K562 (cell line): ENCODE results near the gene GPR152. TPM values are rescaled to one million over a fixed set of nuclear protein-coding genes. Genes with fewer than 3 reads are reported as not detected.
A peak's percentile ranks its signal among the peaks of the same experiment; 100 is the strongest.

Source experiments
- ATAC-seq: fragments of 200-7000 bp; cut with Tn5 transposase; 3 replicates; pipeline ENCODE4 v1.9.1; 2020; ENCODE audit warnings: moderate library complexity
- BruUV-seq: library from RNA; stranded (reverse); fragments of 400-500 nt; replicated peaks from 2 replicates; lab custom pipeline; 2021; lab: Mats Ljungman, UMichigan
- CTCF ChIA-PET: fragments of 300-600 bp; formaldehyde crosslinking; extraction: SDS; loops from one replicate; lab custom pipeline; 2021; ENCODE audit warnings: low intra/inter-chr PET ratio; lab: Yijun Ruan, JAX
- POLR2A ChIA-PET: fragments of 300-600, 350-650 bp; sonication (Branson Sonifier 250); formaldehyde crosslinking; extraction: SDS; loops from one replicate; lab custom pipeline; 2021; ENCODE audit warnings: antibody characterized with exemption, inconsistent platforms; lab: Yijun Ruan, JAX
- DNase-seq, 4 experiments: peaks; one replicate each; pipeline versions ENCODE4 v3.0.0 to v3.0.0-alpha.2; 2011 to 2018; ENCODE audit warnings: low spot score in 3 of 4, mixed read lengths in 3 of 4; ENCODE audit errors: extremely low read depth in 1 of 4
- FAIRE-seq: peaks from 2 replicates; lab custom pipeline; 2011; peaks lifted over from hg19 to GRCh38; lab: Jason Lieb, UNC
- H2AFZ ChIP-seq: 2 replicates; pipeline ENCODE4 v1.6.0; 2011; ENCODE audit warnings: low read depth, low read length, control low read depth, inconsistent platforms
- H3K27ac ChIP-seq: fragments of 200-600 bp; 3 replicates; pipeline ENCODE4 v1.8.0; 2011; ENCODE audit warnings: low read depth, mild to moderate bottlenecking, control low read depth, inconsistent platforms, low read length, moderate library complexity, mixed read lengths; ENCODE audit errors: extremely low read depth
- H3K27me3 ChIP-seq, 2 experiments: fragments of 300-600 bp in 1 of 2; 2 replicates in 1 of 2; 3 replicates in 1 of 2; pipeline versions ENCODE4 v1.6.0 to v1.8.0; 2011; ENCODE audit warnings: inconsistent platforms in 2 of 2, low read length in 2 of 2, mild to moderate bottlenecking in 1 of 2, mixed read lengths in 1 of 2, moderate library complexity in 1 of 2; ENCODE audit not compliant: control insufficient read depth in 2 of 2, insufficient read depth in 2 of 2
- H3K36me3 ChIP-seq: fragments of 300-600 bp; 3 replicates; pipeline ENCODE4 v1.8.0; 2011; ENCODE audit warnings: mild to moderate bottlenecking, low read length, inconsistent platforms; ENCODE audit not compliant: control insufficient read depth, insufficient read depth
- H3K4me1 ChIP-seq, 2 experiments: fragments of 200-600 bp in 1 of 2; replicated peaks in 1 of 2; 2 replicates in 1 of 2; 3 replicates in 1 of 2; pipeline versions ENCODE4 v1.5.1 to v1.8.0; 2011; ENCODE audit warnings: inconsistent platforms in 2 of 2, low read length in 2 of 2, mild to moderate bottlenecking in 1 of 2, mixed read lengths in 1 of 2, moderate library complexity in 1 of 2; ENCODE audit not compliant: control insufficient read depth in 2 of 2, insufficient read depth in 2 of 2
- H3K4me2 ChIP-seq: 2 replicates; pipeline ENCODE4 v1.6.1; 2011; ENCODE audit warnings: low read length, control low read depth, inconsistent platforms, mixed read lengths; ENCODE audit not compliant: insufficient read depth
- H3K4me3 ChIP-seq: fragments of 200-600 bp; sonication (generic), shearing (Covaris generic); 2 replicates; pipeline ENCODE4 v1.5.1; 2016; ENCODE audit warnings: control low read depth, inconsistent platforms
- H3K79me2 ChIP-seq: fragments of 200-600 bp; 3 replicates; pipeline ENCODE4 v1.8.0; 2011; ENCODE audit warnings: low read length, inconsistent platforms; ENCODE audit not compliant: control insufficient read depth, insufficient read depth
- H3K9ac ChIP-seq, 2 experiments: 2 replicates each; pipeline versions ENCODE4 v1.6.0 to v1.6.1; 2011; ENCODE audit warnings: low read depth in 2 of 2, low read length in 2 of 2, control low read depth in 1 of 2, inconsistent platforms in 1 of 2, mild to moderate bottlenecking in 1 of 2, mixed read lengths in 1 of 2; ENCODE audit not compliant: insufficient read depth in 1 of 2
- H3K9me1 ChIP-seq: one replicate; pipeline ENCODE4 v1.6.0; 2011; ENCODE audit warnings: inconsistent platforms, mild to moderate bottlenecking, low read length, moderate library complexity; ENCODE audit not compliant: control insufficient read depth, insufficient read depth
- H3K9me3 ChIP-seq: replicated peaks from 2 replicates; pipeline ENCODE4 v1.5.1; 2011; ENCODE audit warnings: low read depth, low read length, inconsistent platforms; ENCODE audit not compliant: control insufficient read depth, insufficient read depth
- H4K20me1 ChIP-seq: replicated peaks from 2 replicates; pipeline ENCODE4 v1.6.1; 2011; ENCODE audit warnings: low read length, inconsistent platforms, mixed read lengths; ENCODE audit not compliant: control insufficient read depth, insufficient read depth
- BRF1 ChIP-seq: IDR thresholded peaks from 3 replicates; pipeline ENCODE4 v1.6.1; 2011; ENCODE audit warnings: borderline replicate concordance, mild to moderate bottlenecking; ENCODE audit not compliant: insufficient read length; ENCODE audit errors: extremely low read depth
- CBFB ChIP-seq: sonication (generic); formaldehyde crosslinking; IDR thresholded peaks from 2 replicates; pipeline ENCODE4 v1.4.0; 2020; ENCODE audit warnings: mild to moderate bottlenecking, missing genetic modification reagents
- HINFP ChIP-seq: fragments of 450-650 bp; conservative IDR thresholded peaks from 2 replicates; pipeline ENCODE4 v1.6.1; 2016; ENCODE audit warnings: missing genetic modification characterization, low read depth, mild to moderate bottlenecking, control low read depth, missing compliant biosample characterization
- HMBOX1 ChIP-seq: sonication (generic); IDR thresholded peaks from 2 replicates; pipeline ENCODE4 v1.6.1; 2016
- NELFE ChIP-seq: IDR thresholded peaks from 2 replicates; pipeline ENCODE4 v1.6.1; 2011; ENCODE audit warnings: mild to moderate bottlenecking; ENCODE audit not compliant: insufficient read depth, insufficient read length
- TAF1 ChIP-seq: IDR thresholded peaks from 2 replicates; pipeline ENCODE4 v1.6.1; 2011; ENCODE audit warnings: mild to moderate bottlenecking, low read length, moderate library complexity; ENCODE audit not compliant: insufficient read depth, control insufficient read depth, severe bottlenecking; ENCODE audit errors: extremely low read depth
- TCF15 ChIP-seq: fragments of 250-450 bp; sonication (Bioruptor Pico); IDR thresholded peaks from 2 replicates; pipeline ENCODE4 v1.8.0; 2022; ENCODE audit warnings: moderate library complexity, mild to moderate bottlenecking, inconsistent platforms
- TEAD4 ChIP-seq, 2 experiments: sonication (generic) in 1 of 2; formaldehyde crosslinking in 1 of 2; IDR thresholded peaks; 2 replicates each; pipeline versions ENCODE4 v1.6.1 to v1.8.0; 2012 to 2022; ENCODE audit warnings: borderline replicate concordance in 1 of 2, inconsistent platforms in 1 of 2, low read length in 1 of 2, mild to moderate bottlenecking in 1 of 2, missing genetic modification reagents in 1 of 2
- TRIM28 ChIP-seq: fragments of 450-650 bp; IDR thresholded peaks from 2 replicates; pipeline ENCODE4 v1.6.1; 2017
- ZBTB26 ChIP-seq: fragments of 450-650 bp; formaldehyde crosslinking; IDR thresholded peaks from 2 replicates; pipeline ENCODE4 v1.4.0; 2022; ENCODE audit warnings: missing genetic modification characterization
- ZNF444 ChIP-seq: fragments of 250-450 bp; sonication (Bioruptor Pico); IDR thresholded peaks from 2 replicates; pipeline ENCODE4 v1.4.0; 2020; ENCODE audit warnings: mild to moderate bottlenecking, moderate library complexity
- WGBS: fragments of 100-300 bp; shearing (Covaris generic); methylation state at CpG from one replicate; pipeline ENCODE4 v1.1.6; 2016; ENCODE audit warnings: low coverage, mixed read lengths; ENCODE audit not compliant: insufficient coverage; ENCODE audit errors: missing lambda C conversion rate; 5-methylcytosine and 5-hydroxymethylcytosine counted together
- in situ Hi-C: fragments of 300-500 bp; cut with MboI; formaldehyde crosslinking; loops from 4 replicates; pipeline ENCODE4 v1.15.0; 2018; ENCODE audit warnings: inconsistent platforms, mixed read lengths
- intact Hi-C: fragments of 100-400 bp; cut with micrococcal nuclease; formaldehyde crosslinking; loops from 2 replicates; pipeline ENCODE4 v1.14.2; 2022
- polyA plus RNA-seq, 8 experiments: library from polyadenylated mRNA; depleted of rRNA in 4 of 8; stranded (reverse) in 5 of 8; unstranded in 3 of 8; fragments of >200 nt; fragmentation: Nextera tagmentation in 2 of 8; fragmentation: Illumina TruSeq in 1 of 8; extraction: Ambion mirVana in 2 of 8; extraction: Trizol in 1 of 8; gene quantifications; 2 replicates each; pipeline versions ENCODE4 v1.2.1 to v1.2.3, GENCODE V29; 2011 to 2014; ENCODE audit warnings: inconsistent platforms in 1 of 8, missing spikeins in 1 of 8
- total RNA-seq, 7 experiments: library from RNA; depleted of rRNA in 6 of 7; stranded (reverse); fragments of >200 nt in 6 of 7; fragmentation: Illumina TruSeq in 2 of 7; extraction: Trizol in 2 of 7; gene quantifications; 2 replicates each; pipeline versions ENCODE4 v1.2.1 to v1.2.3, GENCODE V29; 2011 to 2021; ENCODE audit warnings: low replicate concordance in 1 of 7
- TF ChIP-seq, protein P1 (sequence below): sonication (generic); formaldehyde crosslinking; IDR thresholded peaks from 2 replicates; pipeline ENCODE4 v1.8.0; 2023; ENCODE audit warnings: mild to moderate bottlenecking, missing genetic modification reagents

Gene GPR152
- total and polyA plus RNA-seq, 9 of the 15 experiments (the other 6 are each of a cell fraction or from before 2014, with no cell fraction given), result not detected

DNA sequence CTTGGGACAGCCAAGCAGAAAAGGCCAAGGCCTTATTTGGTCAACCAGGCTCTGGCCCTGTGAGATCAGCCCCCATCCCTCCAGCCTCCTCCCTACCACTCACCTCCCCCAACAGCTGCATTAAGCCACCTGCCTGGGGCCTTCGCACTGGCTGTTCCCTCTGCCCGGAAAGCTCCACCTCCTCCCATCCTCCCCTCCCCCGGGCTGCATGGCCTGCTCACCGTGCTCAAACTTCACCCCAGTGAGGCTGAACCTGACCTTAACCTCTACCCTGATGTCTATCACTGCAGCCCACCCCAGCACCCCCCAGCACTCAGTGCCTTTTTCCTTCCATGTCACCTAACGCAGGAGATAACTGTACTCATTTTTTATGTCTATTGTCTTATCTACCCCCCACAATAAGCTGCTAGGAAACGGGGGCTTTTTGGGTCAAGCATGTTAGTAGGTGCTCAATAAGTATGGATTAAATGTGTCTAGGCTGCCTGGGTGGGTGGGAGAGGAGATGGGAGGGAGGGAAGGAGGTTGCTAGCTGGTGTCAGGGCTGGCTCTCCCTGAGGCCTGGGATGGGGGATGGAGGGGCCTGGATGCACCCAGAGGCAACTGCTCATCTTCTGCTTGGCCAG, 16.0 kb downstream of the GPR152 start:
- Histone ChIP-seq H3K27me3 (no peaks in the 10 kb centered on the region), H3K36me3 (peaks cover 89% of the 10 kb centered on the region; the same call in 2 of the 3 replicates), H3K79me2 (no peaks in the 10 kb centered on the region; the same call in 2 of the 3 replicates), H2AFZ (no peak overlapping the region), H3K4me2 (peak overlapping the region; percentile 1; the same call in 1 of the 2 replicates), H3K27ac (peak overlapping the region; percentile 86), H3K9ac (peak overlapping the region; percentile 53 to 87), H4K20me1 (no peaks in the 10 kb centered on the region), H3K4me3 (no peak overlapping the region), H3K4me1 (peaks cover 16 to 87% of the 10 kb centered on the region in 2 experiments), H3K9me3 (no peaks in the 10 kb centered on the region), H3K9me1 (peaks cover 4% of the 10 kb centered on the region)
- BruUV-seq, result no TSS peak
- peak; percentile 87 for FAIRE-seq
- intact Hi-C loops, result no loop called here
- peak; percentile 79 for ATAC-seq
- peak; percentile 54 to 85 (median 69) for DNase-seq
- ChIA-PET CTCF (no interaction called here), POLR2A (interaction anchor here (0.7 to 3.0 kb wide), 6 partner anchors 7 to 125 kb away, joined by 3 to 21 read pairs (median 4); partner anchors contain the start of gene RPS6KB2)
- 12% methylated on average over 6 of the region's 6 CpGs for WGBS
- in situ Hi-C loops, result no loop called here
- TF ChIP-seq TAF1, result no peak
- TF ChIP-seq, protein P1, sequence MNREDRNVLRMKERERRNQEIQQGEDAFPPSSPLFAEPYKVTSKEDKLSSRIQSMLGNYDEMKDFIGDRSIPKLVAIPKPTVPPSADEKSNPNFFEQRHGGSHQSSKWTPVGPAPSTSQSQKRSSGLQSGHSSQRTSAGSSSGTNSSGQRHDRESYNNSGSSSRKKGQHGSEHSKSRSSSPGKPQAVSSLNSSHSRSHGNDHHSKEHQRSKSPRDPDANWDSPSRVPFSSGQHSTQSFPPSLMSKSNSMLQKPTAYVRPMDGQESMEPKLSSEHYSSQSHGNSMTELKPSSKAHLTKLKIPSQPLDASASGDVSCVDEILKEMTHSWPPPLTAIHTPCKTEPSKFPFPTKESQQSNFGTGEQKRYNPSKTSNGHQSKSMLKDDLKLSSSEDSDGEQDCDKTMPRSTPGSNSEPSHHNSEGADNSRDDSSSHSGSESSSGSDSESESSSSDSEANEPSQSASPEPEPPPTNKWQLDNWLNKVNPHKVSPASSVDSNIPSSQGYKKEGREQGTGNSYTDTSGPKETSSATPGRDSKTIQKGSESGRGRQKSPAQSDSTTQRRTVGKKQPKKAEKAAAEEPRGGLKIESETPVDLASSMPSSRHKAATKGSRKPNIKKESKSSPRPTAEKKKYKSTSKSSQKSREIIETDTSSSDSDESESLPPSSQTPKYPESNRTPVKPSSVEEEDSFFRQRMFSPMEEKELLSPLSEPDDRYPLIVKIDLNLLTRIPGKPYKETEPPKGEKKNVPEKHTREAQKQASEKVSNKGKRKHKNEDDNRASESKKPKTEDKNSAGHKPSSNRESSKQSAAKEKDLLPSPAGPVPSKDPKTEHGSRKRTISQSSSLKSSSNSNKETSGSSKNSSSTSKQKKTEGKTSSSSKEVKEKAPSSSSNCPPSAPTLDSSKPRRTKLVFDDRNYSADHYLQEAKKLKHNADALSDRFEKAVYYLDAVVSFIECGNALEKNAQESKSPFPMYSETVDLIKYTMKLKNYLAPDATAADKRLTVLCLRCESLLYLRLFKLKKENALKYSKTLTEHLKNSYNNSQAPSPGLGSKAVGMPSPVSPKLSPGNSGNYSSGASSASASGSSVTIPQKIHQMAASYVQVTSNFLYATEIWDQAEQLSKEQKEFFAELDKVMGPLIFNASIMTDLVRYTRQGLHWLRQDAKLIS (CRISPR knock-in tag), result peak; percentile 63
- no peak for TF ChIP-seq NELFE
- TF ChIP-seq HMBOX1, result peak; percentile 65; the same call in 1 of the 2 replicates
- no peak for TF ChIP-seq TEAD4 (IDR thresholded peaks at IDR 0.05; ENCODE audit: low read length)
- TF ChIP-seq TEAD4 (CRISPR knock-in tag; IDR thresholded peaks at IDR 0.05; ENCODE audit: borderline replicate concordance), result no peak
- TF ChIP-seq TCF15 (CRISPR knock-in tag), result no peak
- no peak for TF ChIP-seq HINFP
- no peak for TF ChIP-seq BRF1
- TF ChIP-seq CBFB (CRISPR knock-in tag), result no peak
- TF ChIP-seq ZBTB26 (CRISPR knock-in tag), result 0 out of 2 replicates have a peak, but pooled peaks have one; percentile 83
- 0 out of 2 replicates have a peak, but pooled peaks have one; percentile 38 for TF ChIP-seq ZNF444 (CRISPR knock-in tag)
- peak; percentile 65; the same call in 1 of the 2 replicates for TF ChIP-seq TRIM28
